Ishikawa (cell line): ENCODE results near the gene SPECC1.

Experiments
- CEBPB ChIP-seq: IDR thresholded peaks from 2 replicates; pipeline ENCODE4 v1.6.1; 2012
- CREB1 ChIP-seq: IDR thresholded peaks from 2 replicates; pipeline ENCODE4 v1.6.1; 2012; ENCODE audit warnings: low read depth
- EGR1 ChIP-seq: IDR thresholded peaks from 2 replicates; pipeline ENCODE4 v1.6.1; 2012
- EP300 ChIP-seq: IDR thresholded peaks from 2 replicates; pipeline ENCODE4 v1.6.1; 2012; ENCODE audit warnings: borderline replicate concordance
- FOXM1 ChIP-seq: IDR thresholded peaks from 2 replicates; pipeline ENCODE4 v1.6.1; 2012; ENCODE audit warnings: low read depth, borderline replicate concordance
- MAX ChIP-seq: IDR thresholded peaks from 2 replicates; pipeline ENCODE4 v1.6.1; 2012
- NFIC ChIP-seq: IDR thresholded peaks from 2 replicates; pipeline ENCODE4 v1.6.1; 2012
- RAD21 ChIP-seq: IDR thresholded peaks from 2 replicates; pipeline ENCODE4 v1.6.1; 2012; ENCODE audit warnings: low read depth
- REST ChIP-seq: IDR thresholded peaks from 2 replicates; pipeline ENCODE4 v1.6.1; 2012; ENCODE audit warnings: low read depth, mild to moderate bottlenecking
- TAF1 ChIP-seq: IDR thresholded peaks from 2 replicates; pipeline ENCODE4 v1.6.1; 2012; ENCODE audit warnings: low read depth, mild to moderate bottlenecking
- TCF12 ChIP-seq: IDR thresholded peaks from 2 replicates; pipeline ENCODE4 v1.6.1; 2012; ENCODE audit warnings: low read depth
- TEAD4 ChIP-seq: IDR thresholded peaks from 2 replicates; pipeline ENCODE4 v1.6.1; 2012
- USF1 ChIP-seq: IDR thresholded peaks from 2 replicates; pipeline ENCODE4 v1.6.1; 2012
- YY1 ChIP-seq: IDR thresholded peaks from 2 replicates; pipeline ENCODE4 v1.6.1; 2012; ENCODE audit warnings: low read depth
- ZBTB7A ChIP-seq: IDR thresholded peaks from 2 replicates; pipeline ENCODE4 v1.6.1; 2012; ENCODE audit warnings: low read depth

The SPECC1 gene

GRCh38 chr17:20094777-20095176, 85.6 kb downstream of the SPECC1 start:
- TF ChIP-seq CREB1 (no peak), FOXM1 (no peak), NFIC (no peak), REST (no peak)

GRCh38 chr17:20095336-20096080, 86.3 kb downstream of the SPECC1 start:
- TF ChIP-seq RAD21 = 0 out of 2 replicates have a peak, but pooled peaks have one; percentile 16
- no peak for TF ChIP-seq USF1

GRCh38 chr17:20096430-20096829, 87.3 kb downstream of the SPECC1 start:
- TF ChIP-seq EP300 = no peak
- TF ChIP-seq TEAD4 = no peak
- TF ChIP-seq TCF12 = no peak
- no peak for TF ChIP-seq NFIC
- TF ChIP-seq MAX = no peak
- no peak for TF ChIP-seq EGR1
- TF ChIP-seq TAF1 = no peak
- no peak for TF ChIP-seq ZBTB7A
- no peak for TF ChIP-seq REST
- TF ChIP-seq USF1 = no peak
- TF ChIP-seq FOXM1 = no peak
- TF ChIP-seq YY1 = no peak

GRCh38 chr17:20097330-20097729, 88.2 kb downstream of the SPECC1 start:
- TF ChIP-seq MAX (no peak), USF1 (no peak), EGR1 (no peak), NFIC (no peak), EP300 (no peak), TAF1 (no peak), CEBPB (no peak)

GRCh38 chr17:20098314-20098713, 89.2 kb downstream of the SPECC1 start:
- TF ChIP-seq REST (no peak), TCF12 (no peak), MAX (no peak), TEAD4 (no peak), FOXM1 (no peak), USF1 (no peak), NFIC (no peak), EP300 (no peak), ZBTB7A (no peak), CREB1 (no peak), YY1 (no peak), RAD21 (no peak), TAF1 (no peak), EGR1 (no peak)
